ENCODE measurements around the gene SGPP2. TPM values are rescaled to one million over a fixed set of nuclear protein-coding genes. Genes with fewer than 3 reads are reported as not detected.
"Not testable (repeated sequence)": the region's sequence is repeated elsewhere in the genome, so short reads cannot be mapped to it uniquely, and the experiment has no call there.

Gene SGPP2
- total and polyA plus RNA-seq, 2 donors (not counting 3 experiments of a cell fraction or from before 2014, with no cell fraction given) = not detected

- no peak for DNase-seq (ENCODE audit: low read depth, low spot score)
- Histone ChIP-seq H3K4me2 (ENCODE audit: insufficient read depth, low read length) (no peak overlapping the region), H3K36me3 (ENCODE audit: control insufficient read depth in 2 of 2, extremely low read depth in 1 of 2, insufficient read depth in 2 of 2, low read length in 2 of 2) (no peaks in the 10 kb centered on the region), H3K4me3 (replicated peaks in 1 of 3; ENCODE audit: insufficient read depth in 1 of 3, low read depth in 1 of 3, low read length in 3 of 3) (no peak overlapping the region), H3K9ac (replicated peaks; ENCODE audit: extremely low read depth, insufficient read depth, low read length) (no peak overlapping the region), H3K9me1 (replicated peaks; ENCODE audit: control insufficient read depth, extremely low read depth, insufficient read depth, low read length) (no peaks in the 10 kb centered on the region), H3K27ac (ENCODE audit: insufficient read depth, low read depth, low read length) (no peak overlapping the region), H3K79me2 (ENCODE audit: control insufficient read depth, insufficient read depth, low read length) (no peaks in the 10 kb centered on the region), H2AFZ (ENCODE audit: low read depth, low read length) (no peak overlapping the region), H3K9me3 (replicated peaks; ENCODE audit: control insufficient read depth, insufficient read depth, low read length) (no peaks in the 10 kb centered on the region), H3K4me1 (ENCODE audit: control insufficient read depth, extremely low read depth, insufficient read depth, low read length) (no peaks in the 10 kb centered on the region), H3K27me3 (ENCODE audit: control insufficient read depth in 2 of 2, insufficient read depth in 2 of 2, low read length in 2 of 2) (peaks cover 0 to 1% of the 10 kb centered on the region in 2 experiments), H4K20me1 (replicated peaks; ENCODE audit: control insufficient read depth, extremely low read depth, insufficient read depth, low read length) (no peaks in the 10 kb centered on the region)
- ChIA-PET POLR2A (no interaction called here), CTCF (interaction anchor here (0.9 to 1.2 kb wide), 3 partner anchors 11 to 91 kb away, joined by 3 read pairs; a partner anchor contains a TSS)
- no TSS peak for BruUV-seq (replicated peaks)
- FAIRE-seq = no peak
- no peak for TF ChIP-seq POLR2AphosphoS5 (IDR thresholded peaks at IDR 0.05; ENCODE audit: insufficient read depth, low read depth, low read length)
- no peak for TF ChIP-seq GATA2 (IDR thresholded peaks at IDR 0.05; ENCODE audit: insufficient read depth, insufficient read length, low read depth, low read length)
- no peak for TF ChIP-seq MAX (IDR thresholded peaks at IDR 0.05; ENCODE audit: insufficient read depth, insufficient read length)
- dilution Hi-C loops (cut with MboI; ENCODE audit: extremely low pct_ligation_motif_present, low sequenced_read_pairs) (no loop called here), intact Hi-C loops (cut with micrococcal nuclease) (no loop called here)
Measured at GRCh38 chr2:222410534-222410933, 13.8 kb upstream of the SGPP2 start.

GRCh38 chr2:222412334-222412733 is 12.0 kb upstream of the SGPP2 start:
- H3K9me1 ChIP-seq (replicated peaks; ENCODE audit: control insufficient read depth, extremely low read depth, insufficient read depth, low read length); H3K27me3 ChIP-seq (ENCODE audit: control insufficient read depth in 2 of 2, insufficient read depth in 2 of 2, low read length in 2 of 2); H3K9ac ChIP-seq (replicated peaks; ENCODE audit: extremely low read depth, insufficient read depth, low read length); CTCF ChIA-PET; H4K20me1 ChIP-seq (replicated peaks; ENCODE audit: control insufficient read depth, extremely low read depth, insufficient read depth, low read length); H3K79me2 ChIP-seq (ENCODE audit: control insufficient read depth, insufficient read depth, low read length); H3K9me3 ChIP-seq (replicated peaks; ENCODE audit: control insufficient read depth, insufficient read depth, low read length); POLR2A ChIA-PET; intact Hi-C loops (cut with micrococcal nuclease); H3K4me3 ChIP-seq (replicated peaks in 1 of 3; ENCODE audit: insufficient read depth in 1 of 3, low read depth in 1 of 3, low read length in 3 of 3); DNase-seq (ENCODE audit: low read depth, low spot score); H3K36me3 ChIP-seq (ENCODE audit: control insufficient read depth in 2 of 2, extremely low read depth in 1 of 2, insufficient read depth in 2 of 2, low read length in 2 of 2); FAIRE-seq; H3K27ac ChIP-seq (ENCODE audit: insufficient read depth, low read depth, low read length); H2AFZ ChIP-seq (ENCODE audit: low read depth, low read length); H3K4me2 ChIP-seq (ENCODE audit: insufficient read depth, low read length); H3K4me1 ChIP-seq (ENCODE audit: control insufficient read depth, extremely low read depth, insufficient read depth, low read length); BruUV-seq (replicated peaks); dilution Hi-C loops (cut with MboI; ENCODE audit: extremely low pct_ligation_motif_present, low sequenced_read_pairs): not testable (repeated sequence)
